Activated effector memory CD4-positive, alpha-beta T cell treated with Interleukin-2 at 50 U/mL for 16 hours (primary cell): ENCODE data around the gene NCKAP5.

Source experiments
- DNase-seq: peaks from one replicate; pipeline ENCODE4 v3.0.0-alpha.2; 2020

The NCKAP5 gene

DNA sequence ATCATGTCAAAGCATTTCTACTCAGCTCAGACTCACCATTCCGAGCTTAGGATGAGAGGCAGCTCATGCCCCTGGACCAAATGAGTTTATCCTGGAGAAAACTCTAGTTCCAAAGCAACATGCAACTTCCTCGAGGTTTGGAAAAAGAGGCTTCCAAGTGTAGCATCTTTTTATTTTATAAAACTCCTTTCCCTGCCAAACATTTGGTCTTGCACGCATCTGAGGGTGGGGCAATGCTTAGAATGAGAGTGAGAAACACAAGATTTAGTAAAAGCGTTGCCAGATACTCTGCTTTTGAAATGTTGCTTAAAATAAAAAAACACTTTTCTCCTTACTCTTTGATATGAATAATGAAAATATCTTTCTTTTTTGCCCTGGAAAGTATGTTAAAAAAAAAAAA is 151.5 kb downstream of the NCKAP5 start:
- DNase-seq: no peak

DNA sequence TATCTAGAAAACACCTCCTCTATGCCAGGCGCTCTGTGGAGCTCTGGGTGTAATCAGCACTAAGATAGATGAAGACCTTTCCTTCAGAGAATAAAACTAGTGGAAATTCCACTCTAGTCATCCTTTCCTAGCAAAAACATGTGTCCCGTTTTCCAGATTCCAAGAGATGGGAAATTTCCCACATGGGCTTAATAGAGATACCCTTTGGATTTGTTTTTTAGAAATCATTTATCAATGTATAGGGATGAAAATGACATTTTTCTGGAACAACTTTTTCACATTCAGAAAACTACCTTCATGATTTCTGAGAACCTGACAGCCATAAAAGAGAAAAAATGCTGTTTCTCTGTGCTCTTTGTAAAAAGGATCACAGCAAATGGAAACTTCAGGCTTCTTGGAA is 152.1 kb downstream of the NCKAP5 start:
- DNase-seq: no peak

DNA sequence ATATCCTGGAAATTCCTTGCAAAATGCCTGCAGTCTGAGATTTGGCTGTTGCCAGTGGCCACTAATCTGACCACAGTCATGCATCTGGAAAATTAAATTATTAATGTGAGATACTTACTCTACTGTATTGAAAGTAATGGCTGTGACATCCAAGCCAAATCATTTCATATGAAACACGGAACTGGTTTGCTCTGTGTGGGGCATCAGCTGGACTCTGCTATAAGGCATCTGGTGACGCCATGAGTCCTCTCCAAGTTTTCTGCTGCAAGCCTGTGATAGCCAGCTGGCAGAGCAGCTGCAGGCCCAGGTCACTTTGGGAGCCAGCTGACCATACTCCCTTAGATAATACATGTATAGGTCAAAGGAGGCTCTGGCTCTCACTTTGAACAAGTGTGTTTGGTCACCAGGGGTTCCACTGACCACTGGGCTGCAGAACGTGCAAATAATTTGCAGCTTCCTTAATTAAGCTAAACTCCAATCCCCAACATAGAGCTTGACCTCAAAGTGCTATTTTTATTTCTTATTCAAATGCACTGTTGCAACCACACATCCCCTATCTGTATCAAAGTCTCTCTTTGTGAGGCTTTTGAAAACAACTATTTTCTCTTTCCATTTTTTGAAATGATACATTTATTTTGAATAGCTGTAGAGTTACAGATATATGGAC is 152.9 kb downstream of the NCKAP5 start:
- DNase-seq: no peak

DNA sequence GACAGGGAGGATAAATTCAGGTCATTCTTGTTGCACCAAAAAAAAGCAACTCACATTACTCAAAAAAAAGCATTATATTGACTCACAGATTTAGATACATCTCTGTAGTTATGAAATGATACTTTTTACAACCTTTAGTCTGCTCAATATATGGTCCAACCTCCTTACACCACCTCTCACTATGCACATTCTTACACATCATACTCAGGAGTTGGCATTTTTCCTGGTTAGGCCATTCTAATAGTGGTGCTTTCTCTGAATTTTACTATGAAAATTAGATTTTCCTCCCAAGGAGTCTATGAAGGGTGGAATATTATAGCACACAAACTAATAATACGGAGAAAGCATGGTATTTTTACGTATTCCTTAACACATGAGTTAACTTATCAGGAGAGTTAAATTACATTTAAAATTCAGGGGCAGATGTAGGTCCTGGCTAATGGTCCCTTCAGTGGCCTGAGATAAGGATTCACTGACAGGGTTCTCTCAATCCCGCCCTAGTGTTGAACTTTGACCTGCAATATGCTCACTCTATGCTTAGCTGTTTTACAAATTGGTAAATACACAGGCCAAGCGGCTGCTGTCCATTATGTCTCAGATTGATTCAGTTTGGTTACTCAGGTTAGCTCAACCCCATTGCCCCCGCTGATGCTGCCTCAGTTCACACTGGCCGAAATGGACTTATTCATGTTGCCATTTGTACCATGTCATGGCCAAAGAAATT is 153.6 kb downstream of the NCKAP5 start:
- DNase-seq: no peak

DNA sequence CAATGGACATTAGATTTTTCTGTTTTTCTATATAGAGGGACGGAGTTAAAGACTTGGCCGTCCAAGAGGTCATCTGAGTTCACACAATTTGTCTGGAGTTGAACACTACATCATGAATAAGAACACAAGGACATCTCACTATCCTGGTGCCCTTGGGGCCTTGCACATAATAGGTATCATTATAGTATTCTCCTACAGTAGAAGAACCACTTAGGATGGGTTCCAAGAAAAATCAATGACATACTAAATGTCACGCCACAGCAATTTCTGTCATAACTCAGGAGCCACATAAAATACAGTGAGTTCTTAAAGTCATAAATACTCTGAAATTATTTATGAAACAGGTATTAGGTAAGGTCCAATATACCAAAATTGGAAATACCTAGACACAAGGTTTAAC is 154.4 kb downstream of the NCKAP5 start:
- DNase-seq: no peak

DNA sequence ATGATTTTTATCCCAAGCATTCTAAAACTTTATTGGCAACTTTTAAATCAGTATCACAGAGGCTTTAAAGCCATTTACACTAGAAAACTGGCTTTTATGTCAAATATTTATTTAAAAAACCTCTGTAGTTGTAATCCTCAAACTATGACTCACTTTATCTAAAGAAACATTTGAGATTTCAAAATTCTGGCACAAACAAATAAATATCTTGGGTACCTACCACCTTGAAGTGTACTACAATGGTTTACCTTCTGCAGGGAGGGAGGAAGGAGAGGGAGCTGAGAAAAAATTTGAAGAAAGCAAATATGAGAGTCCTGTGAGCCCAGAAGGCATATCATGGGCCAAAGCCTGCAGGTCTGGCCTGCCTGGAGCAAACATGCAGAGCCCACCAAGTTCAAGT is 155.6 kb downstream of the NCKAP5 start:
- DNase-seq: no peak

DNA sequence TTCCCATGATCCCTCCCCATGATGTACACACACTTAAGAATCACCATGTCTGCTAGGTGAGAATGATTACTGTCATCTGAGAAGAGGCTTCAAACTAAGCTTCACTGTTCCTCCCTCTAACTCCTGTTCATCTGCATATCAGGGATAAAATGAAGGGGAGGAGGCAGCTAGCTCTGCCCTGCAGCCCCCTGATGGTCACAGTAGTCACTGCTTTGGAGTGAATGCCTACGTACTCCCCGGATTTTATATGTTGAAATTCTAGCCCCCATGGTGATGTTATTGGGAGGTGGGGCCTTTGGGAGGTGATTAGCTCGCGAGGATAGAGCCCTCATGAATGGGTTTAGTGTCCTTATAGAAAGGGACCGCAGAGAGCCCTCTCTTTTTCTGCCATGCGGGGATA is 156.4 kb downstream of the NCKAP5 start:
- no peak for DNase-seq

DNA sequence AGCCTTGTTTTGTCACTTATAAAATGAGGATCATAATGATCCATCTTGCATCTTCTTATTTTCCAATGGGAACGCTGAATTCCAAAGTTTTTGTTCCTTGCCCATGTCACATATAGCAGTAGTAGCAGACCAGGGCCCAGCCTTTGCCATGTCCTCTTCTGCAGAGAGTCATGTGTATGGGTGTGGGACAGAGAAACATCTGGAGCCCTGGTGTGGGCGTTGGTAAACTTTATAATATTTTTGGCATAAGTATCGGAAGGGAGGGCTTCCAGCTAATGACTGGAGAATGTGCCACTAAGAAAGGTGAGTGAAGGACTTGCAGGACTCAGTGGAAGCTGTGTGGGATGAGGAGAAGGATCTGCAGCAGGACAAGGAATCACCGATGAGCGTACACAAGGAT is 157.2 kb downstream of the NCKAP5 start:
- no peak for DNase-seq

DNA sequence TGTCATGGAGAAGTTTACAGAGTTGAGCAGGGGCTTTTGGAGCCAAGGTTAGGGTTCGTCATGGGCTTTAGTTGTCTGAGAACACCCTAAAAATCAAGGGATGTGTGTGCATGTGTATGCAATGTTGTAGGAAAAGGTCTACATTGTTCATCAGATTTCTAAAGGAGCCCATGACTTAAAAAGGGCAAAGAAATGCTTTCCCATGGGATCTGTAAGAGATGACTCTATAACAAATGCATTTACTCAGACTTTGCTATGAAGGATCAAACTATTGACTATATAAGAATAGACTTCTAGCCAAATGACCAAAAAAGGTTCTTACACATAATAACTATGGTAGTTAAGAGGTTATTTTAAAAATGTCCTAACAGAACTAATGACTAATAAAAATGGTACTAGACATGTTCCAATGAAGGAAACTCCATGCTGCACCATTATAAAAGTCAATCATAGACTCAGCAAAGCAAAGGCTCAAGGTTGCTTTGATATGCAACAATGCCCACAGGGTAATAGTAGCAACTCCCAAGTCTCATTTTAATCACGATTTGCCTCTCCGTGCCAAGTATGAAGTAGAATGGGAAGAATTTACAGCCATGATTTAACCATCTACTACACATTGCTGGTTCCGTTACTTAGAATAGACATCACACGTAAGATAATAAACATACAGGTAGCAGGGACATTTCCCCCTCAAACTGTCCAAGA is 158.5 kb downstream of the NCKAP5 start:
- no peak for DNase-seq

DNA sequence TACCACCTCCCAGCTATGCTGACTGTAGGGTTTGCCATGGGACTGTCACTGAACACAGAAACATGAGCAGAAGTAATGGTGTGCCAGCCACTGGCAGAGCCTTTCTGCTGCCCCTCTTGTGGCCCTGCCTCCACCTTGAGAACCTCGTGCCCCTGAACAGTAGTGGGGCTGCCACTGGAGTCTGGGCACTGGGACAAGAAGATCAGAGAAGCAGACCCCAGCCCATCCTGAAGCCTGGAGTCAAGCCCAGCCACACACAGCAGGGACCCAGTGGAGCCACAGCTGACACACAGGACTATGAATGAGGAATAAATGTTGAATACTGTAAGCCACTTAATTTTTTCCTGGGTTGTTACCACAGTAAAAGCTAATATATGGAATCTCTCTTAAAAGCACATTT is 159.6 kb downstream of the NCKAP5 start:
- DNase-seq: no peak

DNA sequence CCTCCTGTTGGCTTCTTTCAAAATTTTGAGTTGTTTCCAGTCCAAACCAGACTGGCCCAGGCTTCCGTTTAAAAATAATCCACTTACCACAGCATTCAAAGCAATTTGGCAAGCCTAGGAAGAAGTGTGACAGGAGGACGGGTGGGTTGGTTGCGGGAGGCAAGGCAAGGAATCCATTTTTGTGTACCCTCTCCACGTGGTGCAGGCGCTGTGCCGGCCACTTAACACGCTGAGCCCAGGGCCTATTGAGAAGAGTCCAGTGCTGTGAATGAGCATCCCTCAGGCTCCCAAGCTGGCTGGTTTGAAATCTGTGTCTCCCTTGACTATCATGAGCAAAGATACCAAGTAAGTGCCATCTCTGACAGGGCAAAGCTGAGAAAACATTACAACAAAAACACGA is 160.9 kb downstream of the NCKAP5 start:
- DNase-seq: no peak

DNA sequence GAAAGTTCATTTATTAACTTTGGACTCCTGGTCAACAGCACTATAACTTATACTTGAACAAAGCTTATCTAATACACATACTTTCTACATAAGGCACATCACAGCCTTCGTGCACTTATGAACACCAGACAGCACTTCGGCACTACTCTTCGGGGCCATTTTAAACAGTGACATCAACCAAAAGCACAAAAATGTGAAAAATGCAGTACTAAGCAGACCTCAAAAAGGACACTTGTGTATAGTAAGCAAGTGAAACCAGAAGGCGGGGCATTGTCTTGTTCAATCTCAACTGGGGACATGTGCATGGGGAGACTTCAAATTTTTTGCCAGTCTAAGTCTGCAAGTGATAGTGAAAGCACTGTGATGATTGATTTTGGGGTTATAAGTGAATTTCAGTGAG is 163.0 kb downstream of the NCKAP5 start:
- no peak for DNase-seq

DNA sequence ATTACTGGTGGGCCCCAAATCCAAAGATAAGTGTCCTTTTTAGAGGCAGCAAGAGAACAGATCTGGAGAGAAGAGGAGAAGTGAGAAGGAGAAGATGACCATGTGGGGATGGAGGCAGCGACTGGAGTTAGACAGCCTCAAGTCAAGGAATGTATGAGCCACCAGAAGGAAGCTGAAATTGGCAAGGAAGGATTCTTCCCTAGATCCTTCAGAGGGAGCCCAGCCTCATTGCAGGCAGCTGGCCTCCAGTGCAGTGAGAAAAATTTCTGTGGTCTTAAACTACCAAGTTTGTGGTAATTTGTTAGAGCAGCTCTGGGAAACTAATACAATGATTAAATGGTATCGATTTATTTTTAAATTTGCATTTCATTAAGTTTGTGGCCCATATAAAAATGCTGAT is 167.9 kb downstream of the NCKAP5 start:
- no peak for DNase-seq

DNA sequence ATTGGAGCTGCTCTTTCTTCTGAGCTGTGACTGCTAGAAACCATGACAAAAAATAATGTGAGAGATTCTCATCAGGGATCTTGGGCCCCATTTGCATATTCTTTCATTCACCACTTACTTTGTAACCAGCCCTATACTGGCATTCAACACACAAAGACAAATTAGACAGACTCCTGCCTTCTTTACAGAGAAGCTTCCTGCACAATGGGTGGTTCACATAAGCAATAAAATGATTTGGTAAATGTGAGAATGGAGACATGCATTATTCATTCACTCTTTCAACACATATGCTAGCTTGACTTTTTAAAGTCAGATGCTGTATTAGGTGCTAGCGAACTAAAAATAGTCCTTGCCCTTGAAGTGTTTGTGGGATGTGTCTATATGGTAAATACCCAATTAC is 174.4 kb downstream of the NCKAP5 start:
- no peak for DNase-seq

DNA sequence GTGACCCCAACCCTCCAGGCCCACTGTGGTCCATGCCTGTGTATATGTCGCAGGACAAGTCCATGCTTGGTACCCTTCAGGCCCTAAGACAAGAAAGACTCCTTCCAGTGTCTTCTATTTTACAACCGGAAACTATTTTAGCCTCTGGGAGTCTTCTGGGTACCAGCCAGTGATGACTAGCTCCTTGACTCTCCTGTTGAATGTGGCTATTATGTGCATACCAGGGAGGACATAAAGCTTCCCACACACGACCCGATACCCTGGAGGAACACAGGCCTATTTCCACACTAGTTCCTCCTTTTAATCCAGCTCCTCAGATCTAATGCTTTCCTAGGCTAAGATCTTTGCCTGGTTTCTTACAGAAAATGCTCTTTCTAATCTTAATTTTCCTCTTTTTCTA is 178.1 kb downstream of the NCKAP5 start:
- DNase-seq: no peak

DNA sequence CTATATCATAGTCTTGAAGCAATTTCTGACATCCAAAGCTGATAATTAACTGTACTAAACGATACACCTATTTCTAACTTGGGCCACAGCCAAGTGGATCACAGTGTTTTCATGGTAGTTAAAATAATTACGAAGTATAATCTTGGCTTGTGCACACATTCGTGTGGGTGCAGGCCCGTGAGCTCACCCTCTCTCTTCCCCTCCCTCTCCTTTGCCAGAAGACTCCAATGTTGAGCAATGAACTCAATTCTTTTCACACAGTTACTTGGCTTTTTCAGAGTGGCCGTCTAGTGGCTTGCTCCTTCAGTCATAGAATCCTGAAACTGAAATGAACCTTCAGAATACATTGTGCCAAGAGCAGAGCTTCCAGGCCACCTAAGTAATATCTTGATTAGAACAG is 178.7 kb downstream of the NCKAP5 start:
- DNase-seq: no peak

DNA sequence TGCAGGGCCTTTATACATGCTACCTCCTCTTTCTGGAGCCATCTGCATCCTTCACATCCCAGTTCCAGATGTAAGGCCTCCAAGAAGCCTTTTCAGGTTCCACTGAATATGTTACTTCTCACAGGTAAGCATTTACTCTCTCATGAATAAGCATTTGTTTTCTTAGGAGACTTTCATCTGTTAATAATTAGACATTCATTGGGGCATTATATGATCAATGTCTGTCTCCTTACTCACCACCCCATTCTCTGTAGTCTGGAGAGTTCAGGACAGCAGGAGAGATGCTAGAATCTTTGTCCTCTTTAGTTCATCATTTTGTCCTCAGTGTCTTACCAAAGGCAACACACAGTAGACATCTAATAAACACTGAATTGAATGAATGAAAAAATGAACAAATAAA is 185.7 kb downstream of the NCKAP5 start:
- DNase-seq: no peak

DNA sequence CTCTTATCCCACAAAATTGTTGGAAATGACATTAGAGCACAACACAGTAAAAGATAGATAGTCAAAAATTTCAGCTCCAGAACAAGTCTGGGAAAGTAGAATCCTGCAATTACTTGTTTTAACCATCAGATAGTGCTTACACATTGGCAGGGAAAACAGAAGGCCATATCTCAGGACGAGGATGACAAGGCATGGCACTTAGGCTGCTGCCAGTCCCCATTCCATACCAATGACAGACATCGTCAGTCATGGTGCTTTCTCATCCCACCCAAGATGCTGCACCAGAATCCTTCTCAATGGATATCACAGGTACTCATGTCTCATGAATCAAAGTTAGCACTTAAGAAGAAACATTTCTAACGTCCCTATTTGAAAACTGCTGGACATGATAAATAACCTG is 187.3 kb downstream of the NCKAP5 start:
- DNase-seq: no peak

DNA sequence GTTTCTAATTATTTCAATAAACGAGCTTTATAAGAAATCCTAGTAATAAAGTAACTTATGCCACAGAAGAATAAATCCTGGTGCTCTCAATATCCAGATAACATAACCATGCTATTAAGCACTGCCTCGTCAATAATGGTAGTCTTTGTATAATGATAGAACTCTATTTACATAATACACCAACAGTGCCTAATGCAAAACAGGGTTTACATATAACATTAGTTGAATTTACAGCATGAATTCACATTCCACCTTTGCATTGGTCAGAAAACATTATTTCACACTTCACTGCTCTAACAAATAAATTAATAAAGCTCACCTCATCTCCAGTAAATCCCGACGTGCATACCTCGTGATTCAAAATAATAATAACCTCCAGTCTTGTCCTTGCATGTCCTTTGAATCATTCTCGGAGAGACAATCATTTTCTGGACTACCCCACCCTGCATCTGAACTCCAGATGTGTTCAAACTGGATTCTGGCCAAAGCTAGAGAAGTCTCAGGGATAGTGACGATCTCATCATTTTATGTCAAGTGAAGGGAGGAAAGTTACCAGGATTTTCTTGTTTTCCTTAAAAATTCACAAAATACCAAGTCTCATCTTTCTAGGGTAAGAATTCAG is 189.2 kb downstream of the NCKAP5 start:
- no peak for DNase-seq

DNA sequence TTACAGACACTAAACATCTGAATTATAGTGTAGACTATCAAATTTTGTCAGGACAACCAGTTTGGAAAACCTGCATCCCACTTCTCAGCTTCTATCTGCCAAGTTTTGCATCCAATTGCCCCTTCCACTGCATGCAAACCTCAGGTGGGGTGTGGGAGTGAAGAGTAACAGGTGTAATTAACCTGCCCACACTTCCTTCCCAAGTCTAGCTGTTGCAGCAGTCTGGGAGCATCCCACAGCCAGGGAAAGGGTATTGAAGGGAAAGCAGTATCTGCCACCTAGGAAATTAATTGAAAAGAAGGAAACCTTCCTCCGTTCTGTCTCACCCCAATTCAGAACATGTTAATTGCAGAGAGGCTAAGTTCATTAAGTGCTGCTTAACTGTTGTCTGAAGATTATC is 189.9 kb downstream of the NCKAP5 start:
- DNase-seq: no peak

DNA sequence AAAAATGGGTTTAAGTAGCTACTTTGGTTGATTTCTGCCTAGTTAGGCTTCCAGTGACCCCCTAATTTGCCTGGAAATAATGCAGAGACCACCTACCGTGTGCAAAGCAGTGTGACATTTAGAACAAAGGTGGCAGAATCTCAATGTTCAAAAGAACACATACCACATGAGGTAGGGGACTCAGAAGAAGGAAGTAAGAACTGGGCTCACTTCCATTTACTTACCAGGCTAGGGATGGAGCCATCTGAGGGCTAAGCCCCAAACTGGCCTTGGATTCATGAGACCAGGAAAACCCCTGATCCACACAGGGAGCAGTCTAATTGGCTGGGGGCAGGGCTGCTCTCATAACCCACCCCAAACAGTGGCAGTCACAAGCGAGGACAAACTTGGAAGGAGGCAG is 190.7 kb downstream of the NCKAP5 start:
- DNase-seq: no peak

DNA sequence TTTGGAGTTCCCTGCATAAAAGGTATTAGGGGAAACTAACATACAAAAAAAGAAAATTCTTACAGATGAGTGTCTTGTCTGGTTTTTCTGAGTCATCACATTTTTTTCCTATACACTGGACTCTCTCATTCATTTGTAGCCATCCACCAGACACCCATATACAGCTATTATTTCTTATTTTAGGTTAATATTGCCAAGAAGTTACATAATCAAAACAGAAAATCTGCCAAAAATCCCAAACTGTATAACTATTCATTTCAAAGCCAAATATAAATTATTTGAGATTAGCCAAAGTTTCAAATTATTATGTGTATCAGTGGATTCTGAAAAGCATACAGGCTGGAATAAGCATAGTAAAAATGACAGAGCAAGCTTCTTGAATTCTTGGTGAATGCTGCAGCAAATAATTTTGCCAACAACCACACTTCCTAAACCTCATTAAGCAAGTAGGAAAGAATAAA is 191.2 kb downstream of the NCKAP5 start:
- no peak for DNase-seq

DNA sequence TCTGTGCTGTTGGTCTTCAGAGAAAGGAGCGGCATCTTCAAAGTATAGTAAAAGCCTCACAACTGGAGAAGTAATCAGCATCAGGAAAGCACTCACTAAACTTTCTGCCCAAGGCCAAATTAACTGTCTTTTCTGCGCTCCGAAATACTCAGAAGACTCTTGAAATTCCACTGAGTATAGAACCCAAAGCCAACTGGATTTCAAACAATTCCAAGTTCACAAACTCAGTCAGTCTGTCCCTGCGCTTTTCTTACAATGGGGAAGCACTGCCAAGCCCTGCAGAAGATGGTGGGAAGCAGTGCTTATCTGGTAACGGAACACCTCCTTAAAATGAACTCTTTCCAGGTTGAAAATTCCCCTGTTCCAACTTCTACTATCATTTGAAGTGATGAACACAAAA is 193.5 kb downstream of the NCKAP5 start:
- no peak for DNase-seq

DNA sequence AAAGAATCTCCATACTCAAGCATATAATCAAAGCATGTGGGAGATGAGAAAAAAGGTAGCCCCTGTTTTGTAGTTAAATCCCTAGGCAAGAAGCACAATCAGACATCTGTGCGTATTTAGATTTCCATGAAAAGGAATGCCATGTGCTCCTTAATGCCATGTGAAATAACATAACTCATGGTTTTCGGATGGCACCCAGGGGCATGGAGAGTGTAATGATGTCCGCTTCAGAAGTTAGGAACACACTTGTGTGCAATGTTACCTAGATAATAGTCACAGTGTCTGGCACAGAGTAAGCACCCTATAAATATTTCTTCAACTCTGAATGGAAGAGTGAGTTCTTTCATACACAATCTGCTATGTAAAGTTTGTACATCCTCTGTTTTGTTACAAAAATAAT is 197.0 kb downstream of the NCKAP5 start:
- no peak for DNase-seq
